Dedifferentiated amniotic fluid mesenchymal stem cell (primary cell): ENCODE data around the gene ADARB2.
"Not testable (repeated sequence)": the region's sequence is repeated elsewhere in the genome, so short reads cannot be mapped to it uniquely, and the experiment has no call there.

Source experiments
- DNase-seq: peaks from one replicate; pipeline ENCODE4 v3.0.0-alpha.2; 2016; ENCODE audit errors: extremely low spot score

The ADARB2 gene

DNA sequence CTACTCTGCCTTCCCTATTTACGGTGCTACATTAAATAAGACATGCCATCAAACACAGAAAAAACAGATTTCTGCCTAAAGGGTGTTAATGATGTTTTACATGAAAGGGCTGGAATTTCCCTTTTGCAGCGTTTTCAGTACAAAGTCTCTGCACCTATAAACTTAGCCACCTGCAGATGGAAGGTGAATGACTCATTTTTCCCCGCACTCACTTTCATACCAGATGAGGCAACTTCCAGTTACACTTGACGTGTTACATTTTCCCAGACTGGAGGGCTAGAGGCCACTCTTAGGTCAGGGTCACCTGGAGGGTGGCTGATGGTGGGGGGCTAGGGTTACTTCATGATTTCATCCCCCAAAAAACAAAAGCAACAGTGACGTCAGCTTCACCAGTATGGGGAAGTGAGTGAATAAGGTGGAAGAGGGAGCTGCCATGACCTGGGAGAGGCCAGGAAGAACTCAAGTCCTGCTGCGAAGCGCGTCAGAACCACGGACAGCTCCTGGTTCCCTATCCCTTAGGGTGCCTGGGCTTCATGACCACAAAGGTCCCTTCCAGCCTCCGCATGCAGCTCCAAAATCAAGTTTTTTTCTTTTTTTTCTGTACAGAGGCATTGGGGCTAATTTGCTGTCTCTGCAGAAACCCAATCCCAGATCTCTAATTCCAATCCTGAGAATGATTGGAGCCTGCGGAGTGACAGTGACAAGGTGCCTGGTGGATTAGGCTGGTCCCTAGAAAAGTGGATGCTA is 94.0 kb downstream of the ADARB2 start:
- DNase-seq, result no peak

DNA sequence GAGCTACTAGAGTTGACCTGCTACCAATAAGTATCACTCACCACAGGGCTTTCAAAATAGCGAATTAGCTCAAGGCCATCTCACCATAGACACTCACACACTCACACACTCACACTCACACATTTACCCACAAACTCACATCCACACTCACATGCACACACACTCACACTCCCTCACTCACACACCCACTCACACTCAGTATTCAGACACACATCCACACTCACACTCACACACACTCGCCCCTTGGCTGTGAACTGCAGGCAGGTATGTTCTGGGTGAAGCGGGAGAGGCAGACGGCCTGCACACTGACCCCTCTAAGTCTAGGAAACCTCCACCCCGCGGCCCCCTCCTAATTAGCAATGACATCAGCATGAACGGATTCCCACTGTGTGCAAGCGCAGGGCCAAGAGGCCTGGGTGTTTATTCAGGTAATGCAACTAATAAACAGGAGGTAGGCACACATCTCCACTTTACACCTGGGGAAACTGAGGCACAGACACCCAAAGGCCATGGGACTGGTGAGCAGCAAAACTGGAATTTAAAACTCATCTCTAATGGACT is 94.6 kb downstream of the ADARB2 start:
- no peak for DNase-seq

DNA sequence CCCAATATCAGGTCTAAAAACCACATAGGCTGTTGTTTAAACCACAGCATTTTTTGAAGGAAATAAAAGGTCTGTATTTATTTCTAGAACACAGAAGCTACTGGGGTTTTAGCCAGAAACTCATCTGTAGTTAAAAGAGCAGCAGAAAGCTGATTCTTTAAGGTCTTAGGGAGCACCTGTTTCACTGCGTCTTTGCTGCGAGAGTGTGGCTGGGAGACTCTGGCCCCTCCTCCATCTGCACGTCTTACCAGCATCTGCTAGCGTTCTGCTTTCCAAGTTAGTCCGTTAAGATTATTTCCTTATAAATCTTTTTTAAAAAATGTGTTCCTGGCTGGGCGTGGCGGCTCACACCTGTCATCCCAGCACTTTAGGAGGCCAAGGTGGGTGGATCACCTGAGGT is 95.9 kb downstream of the ADARB2 start:
- no peak for DNase-seq

DNA sequence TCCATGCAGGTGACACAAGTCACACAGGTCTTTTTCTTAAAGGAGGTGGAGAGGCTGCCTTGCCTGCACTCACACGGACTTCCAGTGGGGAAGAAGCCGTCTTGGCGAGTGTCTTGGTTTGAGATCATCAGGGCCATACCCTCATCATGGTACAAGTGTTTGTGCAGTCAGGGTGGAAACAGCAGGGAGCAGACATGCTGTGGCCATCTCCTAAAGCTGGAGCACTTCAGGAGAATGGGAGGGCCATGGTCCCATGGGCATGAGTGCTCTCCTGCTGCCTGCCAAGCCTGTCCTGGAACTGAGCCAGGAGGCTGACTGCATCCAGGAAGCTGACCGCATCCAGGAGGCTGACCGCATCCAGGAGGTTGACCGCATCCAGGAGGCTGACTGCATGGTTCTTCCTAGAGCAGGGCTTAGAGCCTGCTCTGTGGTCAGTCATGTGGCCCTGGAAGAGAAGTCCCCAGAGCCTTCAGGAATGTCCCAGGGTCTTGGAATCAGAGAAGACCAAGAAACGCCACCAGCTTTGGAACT is 98.4 kb downstream of the ADARB2 start:
- no peak for DNase-seq

DNA sequence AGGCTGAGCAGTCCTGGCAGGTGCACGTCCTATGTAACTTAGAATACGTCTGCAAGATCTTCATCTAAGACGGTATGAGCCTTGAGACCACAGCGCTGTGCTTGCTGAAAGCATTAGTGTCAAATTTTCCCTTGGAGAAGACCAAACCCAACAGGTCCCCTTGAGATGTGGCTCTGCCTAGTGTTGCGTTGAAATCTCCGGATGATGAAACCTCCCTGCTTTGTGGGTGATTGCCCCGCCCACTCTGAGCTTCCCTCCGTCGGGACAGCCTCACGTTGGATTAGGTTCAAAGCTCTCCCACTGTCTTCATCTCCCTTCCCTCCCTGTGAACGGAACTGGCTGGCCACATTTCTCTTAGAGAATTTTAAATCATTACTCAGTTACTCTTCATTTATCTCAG is 102.0 kb downstream of the ADARB2 start:
- DNase-seq, result no peak

DNA sequence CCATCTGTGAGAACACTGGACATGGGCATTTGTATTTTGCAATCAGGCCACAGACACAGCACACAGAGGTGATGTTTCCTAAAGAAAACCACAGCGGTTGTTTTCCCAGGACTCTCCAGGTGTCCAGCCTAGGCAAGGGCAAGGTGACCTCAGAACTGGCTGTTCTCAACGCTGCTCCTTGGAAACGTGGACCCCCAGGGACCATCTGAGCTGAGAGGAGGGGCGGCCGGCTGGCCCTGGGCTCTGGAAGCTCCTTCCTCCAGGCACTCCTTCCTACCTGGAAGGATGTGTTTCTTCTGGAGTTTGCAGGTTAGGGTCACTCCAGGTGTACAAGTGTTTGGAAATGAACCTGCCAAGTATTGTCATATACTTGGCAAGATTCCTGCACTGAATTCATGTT is 103.1 kb downstream of the ADARB2 start:
- DNase-seq, result no peak

DNA sequence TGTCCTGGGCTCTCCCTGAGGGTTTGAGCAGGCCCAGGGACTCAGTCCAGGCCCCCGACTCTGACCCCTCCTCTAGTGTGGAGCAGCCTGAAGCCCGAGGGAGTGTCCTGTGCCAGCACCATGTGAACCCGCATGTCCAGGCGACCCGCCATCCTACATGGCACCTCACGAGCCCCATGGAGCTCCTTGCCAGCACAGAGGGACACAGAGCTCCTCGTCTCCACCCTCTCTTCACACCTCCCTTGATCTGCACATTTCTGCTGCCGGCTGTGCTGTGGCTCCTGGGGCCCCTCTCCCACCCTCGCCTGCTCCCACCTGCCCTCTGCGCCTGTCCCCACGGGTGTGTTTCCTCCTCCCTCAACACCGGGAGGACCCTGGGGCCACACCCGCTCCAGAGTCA is 103.5 kb downstream of the ADARB2 start:
- no peak for DNase-seq

DNA sequence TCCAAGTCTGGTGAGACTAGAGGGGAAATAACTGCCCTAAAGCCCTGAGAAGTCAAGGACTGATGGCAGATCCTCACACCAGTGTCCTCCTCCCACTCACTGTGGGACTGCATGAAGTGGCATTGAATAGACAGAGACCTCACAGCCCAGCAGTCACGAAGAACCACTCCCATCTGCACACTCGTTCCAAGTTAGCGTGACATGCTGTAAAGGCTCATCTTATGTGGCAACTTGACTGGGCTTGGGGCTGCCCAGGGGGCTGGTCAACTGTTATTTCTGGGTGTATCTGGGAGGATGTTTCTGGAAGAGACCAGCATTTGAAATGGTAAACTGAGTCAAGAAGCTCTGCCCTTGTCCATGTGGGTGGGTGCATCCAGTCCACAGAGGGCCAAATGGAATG is 104.7 kb downstream of the ADARB2 start:
- DNase-seq, result no peak

DNA sequence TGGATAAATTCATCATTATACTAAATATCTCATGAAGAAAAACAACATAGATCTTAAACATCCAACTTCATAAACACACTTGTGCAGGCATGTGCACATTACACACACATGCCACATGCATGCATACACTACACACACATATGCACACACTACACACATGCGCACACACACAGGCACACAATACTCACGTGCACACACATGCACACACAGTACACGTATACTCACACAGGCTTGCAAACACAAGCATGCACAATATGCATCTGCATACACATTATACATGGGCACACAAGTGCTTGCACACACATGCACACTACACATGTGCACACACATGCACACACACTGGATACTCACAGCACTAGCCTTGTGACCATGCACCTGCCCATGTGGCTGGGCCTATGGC is 105.2 kb downstream of the ADARB2 start:
- DNase-seq, result no peak

DNA sequence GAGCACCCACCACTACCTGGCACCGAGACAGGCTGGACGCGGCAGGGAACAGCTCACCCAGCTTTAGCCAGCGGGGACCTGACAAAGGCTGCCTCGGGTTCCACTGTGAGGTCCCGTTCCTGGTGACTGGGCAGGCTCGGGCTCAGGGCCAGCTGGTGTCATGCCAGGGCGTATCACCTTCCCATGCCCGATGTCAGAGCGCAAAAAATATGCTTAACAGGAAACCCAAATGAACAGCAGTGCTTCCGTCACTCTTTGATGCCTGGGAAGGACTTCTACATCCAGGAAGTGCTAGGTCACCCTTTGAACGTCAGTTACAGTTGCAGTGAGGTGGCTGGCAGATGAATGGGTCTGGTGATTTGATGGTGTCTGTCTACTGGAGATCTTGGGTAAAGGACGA is 106.0 kb downstream of the ADARB2 start:
- no peak for DNase-seq

DNA sequence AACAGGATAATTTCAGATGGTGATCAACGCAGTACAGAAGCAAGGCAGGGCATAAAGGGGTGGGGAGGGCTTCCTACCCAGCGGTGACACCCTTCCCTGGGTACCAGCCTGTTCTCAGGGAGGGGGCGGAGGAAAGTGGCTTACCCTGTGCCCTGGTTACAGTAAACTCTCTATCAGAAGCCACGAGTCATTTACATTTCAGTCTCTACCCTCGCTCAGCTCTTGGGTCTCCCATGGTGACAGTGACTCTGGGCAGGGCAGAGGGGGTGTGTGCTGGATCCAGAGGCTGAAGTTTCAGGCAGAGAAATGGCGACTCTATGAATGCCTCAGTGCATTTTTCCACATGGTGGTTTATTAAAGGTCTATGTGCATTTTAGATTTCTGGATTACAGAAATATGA is 107.0 kb downstream of the ADARB2 start:
- no peak for DNase-seq

DNA sequence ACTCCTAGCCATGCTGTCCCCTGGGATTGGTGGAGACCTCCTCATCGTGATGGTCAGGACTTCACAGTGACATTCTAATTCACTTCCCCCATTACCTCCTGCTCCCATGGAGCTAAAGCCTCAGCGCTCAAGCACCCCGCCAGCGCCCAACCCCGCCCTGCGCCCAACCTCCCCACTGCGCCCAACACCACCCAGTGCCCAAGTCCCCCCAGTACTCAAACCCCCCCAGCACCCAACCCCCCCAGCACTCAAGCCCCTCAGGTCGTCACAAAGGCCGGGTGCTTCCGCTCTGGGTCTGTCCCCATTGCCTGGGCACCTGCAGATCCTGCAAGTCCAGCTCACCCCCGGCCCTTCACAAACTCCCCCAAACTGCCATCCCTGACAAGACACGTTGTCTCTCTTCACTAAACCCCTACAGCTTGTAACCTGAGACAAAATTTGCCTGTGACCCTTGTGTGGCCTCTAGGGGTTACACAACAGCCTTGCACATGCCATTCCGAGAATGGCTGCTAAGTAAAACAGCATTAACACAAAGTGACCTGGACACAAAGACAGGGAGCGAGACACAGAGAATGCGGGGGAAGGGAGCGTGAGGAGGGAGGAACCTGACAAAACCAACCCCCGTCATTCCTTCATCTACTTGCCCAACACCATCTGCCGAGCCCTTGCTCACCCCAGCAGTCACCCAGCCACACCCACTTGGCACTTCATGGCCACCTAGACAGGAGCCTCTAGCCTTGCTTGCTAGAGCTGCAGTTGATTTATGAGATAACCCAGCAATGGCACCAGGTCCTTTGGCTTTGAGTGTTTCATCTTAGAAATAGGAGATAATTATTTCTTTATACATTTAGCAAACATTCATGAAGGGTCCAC is 107.8 kb downstream of the ADARB2 start:
- no peak for DNase-seq

DNA sequence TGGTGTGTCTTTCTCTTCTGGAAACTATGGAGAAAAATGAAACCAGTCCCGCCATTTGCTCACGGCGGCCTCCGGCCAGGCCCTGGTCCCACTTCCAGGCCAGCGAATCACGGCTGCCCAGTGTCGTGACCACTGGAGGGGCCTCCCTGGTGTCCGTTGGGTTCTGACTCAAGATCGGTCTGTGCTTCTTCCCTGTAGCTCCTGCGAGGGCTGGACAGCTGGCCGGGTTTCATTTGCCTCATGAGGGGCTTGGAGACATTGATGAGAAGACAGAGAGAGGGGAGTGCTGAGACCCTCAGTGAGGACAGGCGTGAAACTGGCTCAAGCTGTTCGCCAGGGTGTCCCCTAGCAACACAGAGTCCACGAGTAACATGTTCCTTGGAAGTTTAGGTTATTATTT is 108.6 kb downstream of the ADARB2 start:
- no peak for DNase-seq

DNA sequence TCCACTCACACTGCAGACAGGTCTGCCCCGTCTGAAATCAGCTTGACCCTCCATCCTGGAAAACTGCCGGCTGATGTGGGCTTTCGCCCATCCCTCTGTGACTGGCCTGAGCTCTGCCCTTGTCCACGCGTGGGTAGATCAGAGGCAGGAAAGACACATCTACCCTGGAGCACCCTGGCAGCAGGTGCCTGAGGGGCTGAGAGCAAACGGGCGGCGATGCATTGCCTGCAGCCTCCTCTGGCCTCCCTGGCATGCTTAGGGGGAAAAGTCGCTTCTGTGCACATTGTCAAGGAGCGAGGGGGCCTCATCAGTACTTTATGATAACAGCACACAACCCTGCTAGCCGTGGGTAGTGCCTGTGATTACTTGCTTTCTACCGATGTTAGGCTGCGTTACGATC is 109.4 kb downstream of the ADARB2 start:
- DNase-seq, result no peak

DNA sequence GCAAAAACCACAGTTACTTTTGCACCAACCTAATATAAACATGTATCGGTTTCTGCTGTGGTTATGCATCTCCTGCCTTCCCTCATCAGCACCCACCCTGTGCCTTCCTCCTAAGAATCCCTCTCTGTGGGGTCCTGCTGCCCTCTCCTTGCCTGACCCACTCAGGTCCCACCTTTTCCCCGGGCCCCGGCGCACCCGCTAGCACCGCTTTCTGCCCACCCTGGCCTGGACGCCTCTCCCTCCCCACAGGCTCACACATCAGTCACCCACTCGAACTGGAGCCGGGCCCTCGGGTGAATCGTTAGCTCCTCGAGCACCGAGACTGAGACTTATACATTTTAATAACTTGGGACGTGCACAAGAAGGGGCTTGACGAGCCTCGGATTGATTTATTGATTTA is 110.5 kb downstream of the ADARB2 start:
- no peak for DNase-seq

DNA sequence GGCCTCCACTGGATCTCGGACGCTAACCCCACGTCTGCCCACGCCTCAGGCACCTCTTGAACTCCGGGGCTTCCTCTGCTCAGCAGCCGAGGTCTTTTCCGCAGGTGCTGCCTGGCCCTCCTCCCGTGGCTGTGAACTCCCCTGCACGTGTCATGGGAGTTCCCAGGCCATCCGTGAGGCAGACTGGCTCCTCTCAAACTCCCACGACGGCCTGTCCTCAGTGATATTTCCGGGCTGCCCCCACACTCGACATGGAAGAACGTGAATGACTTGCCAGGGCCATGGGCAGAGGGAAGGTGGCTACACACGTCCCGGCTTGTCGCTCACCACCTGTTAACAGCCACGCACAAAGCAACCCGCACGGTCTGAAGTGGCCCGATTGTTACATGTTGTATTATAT is 110.9 kb downstream of the ADARB2 start:
- DNase-seq, result no peak

DNA sequence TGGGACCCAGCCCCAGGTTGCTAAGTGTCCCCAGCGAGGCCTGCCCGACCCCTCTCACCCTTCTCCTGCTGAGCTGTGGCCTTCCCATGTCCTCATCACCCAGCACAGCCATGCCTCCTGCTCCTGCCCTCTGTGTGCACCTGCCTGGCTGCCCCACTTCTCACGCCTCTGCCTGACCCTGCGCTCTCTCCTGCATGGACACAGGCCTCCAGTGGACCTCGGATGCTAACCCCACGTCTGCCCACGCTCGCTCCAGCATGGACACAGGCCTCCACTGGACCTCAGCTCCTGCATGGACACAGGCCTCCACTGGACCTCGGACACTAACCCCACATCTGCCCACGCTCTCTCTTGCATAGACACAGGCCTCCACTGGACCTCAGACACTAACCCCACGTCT is 111.6 kb downstream of the ADARB2 start:
- DNase-seq, result no peak

DNA sequence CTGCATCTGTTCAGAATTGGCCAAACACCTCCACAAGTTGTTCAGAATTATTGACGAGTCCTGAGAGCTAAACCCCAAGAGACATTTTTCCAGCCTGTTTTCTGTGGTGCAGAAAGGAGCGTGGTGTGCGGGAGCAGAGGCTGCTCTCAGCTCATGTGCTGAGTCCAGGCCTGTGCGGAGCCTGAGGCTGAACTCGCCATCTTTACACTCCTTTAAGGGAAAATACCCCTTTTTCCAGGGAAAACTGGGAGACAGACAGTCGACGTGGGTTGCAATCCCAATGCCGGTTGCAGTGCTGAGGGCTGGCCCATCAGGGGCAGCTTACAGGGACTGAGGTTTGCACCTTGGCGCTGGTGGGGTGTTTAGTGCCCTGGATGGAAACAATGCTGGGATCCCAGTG is 112.2 kb downstream of the ADARB2 start:
- no peak for DNase-seq

DNA sequence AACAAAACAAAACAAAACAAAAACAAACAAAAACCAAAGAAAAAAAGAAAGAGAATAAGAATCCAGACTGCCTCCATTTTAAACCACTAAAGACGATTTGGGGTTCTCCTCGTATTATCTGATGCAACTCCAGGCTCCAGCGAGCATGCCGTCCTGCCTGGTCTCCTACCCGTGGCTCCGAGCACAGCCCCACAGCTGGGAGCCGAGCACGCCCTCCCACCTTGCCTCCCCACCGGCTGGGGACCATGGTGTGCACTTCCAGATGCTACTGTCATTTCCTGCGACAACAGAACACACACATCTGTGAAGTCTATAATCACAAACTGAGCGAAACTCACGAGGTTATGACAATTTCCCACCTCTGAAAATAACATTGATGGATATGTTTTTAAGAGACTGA is 113.1 kb downstream of the ADARB2 start:
- no peak for DNase-seq

DNA sequence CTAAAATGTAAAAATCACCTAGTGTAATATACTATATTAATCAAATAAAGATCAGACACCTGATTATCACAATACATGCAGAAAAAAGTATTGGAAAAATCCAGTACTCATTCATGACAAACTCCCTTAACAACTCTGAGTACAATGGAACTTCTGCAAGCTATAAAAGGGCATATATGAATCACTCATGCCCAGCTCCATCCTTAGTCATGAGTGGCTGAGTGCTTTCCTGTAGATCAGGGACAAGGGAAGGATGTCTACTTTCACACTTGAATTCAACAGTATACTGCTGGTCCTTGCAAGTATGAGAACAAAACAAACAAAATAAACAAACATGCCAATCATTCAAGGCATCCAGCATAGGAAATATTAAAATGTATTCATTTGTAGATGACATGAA is 116.5 kb downstream of the ADARB2 start:
- DNase-seq, result no peak

DNA sequence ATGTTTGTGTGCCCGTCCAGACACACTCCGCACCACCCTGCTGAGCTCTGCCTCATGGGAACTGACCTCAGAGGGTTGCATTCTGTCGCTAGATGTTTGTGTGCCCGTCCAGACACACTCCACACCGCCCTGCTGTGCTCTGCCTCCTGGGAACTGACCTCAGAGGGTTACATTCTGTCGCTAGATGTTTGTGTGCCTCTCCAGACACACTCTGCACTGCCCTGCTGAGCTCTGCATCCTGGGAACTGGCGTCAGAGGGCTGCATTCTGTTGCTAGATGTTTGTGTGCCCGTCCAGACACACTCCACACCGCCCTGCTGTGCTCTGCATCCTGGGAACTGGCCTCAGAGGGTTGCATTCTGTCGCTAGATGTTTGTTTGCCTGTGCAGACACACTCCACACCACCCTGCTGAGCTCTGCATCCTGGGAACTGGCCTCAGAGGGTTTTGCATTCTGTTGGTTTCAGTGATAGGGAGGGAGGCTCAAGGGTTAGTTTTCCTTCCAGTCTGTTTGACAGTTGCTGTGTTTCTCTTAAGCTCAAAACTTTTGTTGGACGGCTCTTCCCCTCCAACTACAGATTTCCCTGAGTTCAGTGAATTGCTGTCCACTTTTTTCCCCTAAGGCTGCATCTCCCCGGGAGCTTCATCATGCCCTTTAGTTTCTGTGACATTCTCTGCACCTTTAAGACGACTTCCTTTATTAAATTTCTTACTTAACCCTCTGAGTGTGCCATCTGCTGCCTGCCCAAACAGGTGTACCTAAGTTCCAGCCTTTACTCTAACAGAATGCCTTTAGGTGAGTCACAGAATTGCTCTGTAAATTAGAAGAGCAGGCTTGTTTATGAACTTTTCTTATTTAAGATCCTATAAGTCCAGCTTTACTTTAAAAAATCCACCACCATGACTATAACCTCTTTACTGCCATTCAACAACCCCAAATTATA is 119.7 kb downstream of the ADARB2 start:
- not testable (repeated sequence) for DNase-seq

DNA sequence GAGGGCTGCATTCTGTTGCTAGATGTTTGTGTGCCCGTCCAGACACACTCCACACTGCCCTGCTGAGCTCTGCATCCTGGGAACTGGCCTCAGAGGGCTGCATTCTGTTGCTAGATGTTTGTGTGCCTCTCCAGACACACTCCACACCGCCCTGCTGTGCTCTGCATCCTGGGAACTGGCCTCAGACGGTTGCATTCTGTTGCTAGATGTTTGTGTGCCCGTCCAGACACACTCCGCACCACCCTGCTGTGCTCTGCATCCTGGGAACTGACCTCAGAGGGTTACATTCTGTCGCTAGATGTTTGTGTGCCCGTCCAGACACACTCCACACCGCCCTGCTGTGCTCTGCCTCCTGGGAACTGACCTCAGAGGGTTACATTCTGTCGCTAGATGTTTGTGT is 120.6 kb downstream of the ADARB2 start:
- not testable (repeated sequence) for DNase-seq
